AG04449 (cell line): ENCODE results near the gene BABAM2.
"Not testable (repeated sequence)": the region's sequence is repeated elsewhere in the genome, so short reads cannot be mapped to it uniquely, and the experiment has no call there.

Experiments used
- CTCF ChIA-PET: fragments of 350-600 bp; formaldehyde crosslinking; extraction: SDS; loops from one replicate; lab custom pipeline; 2021; ENCODE audit warnings: antibody characterized with exemption; lab: Yijun Ruan, JAX
- POLR2A ChIA-PET: fragments of 400-600, 350-600 bp; formaldehyde crosslinking; extraction: SDS; loops from one replicate; lab custom pipeline; 2020; ENCODE audit warnings: antibody characterized with exemption, inconsistent platforms; lab: Yijun Ruan, JAX
- DNase-seq: peaks from one replicate; pipeline ENCODE4 v3.0.0-alpha.2; 2010; ENCODE audit warnings: low read depth, low spot score
- H3K4me3 ChIP-seq: 2 replicates; pipeline ENCODE4 v1.5.1; 2011; ENCODE audit warnings: low read depth, mild to moderate bottlenecking, control low read depth, low read length
- TF ChIP-seq, protein P1 (sequence below): IDR thresholded peaks from one replicate; pipeline ENCODE4 v1.5.1; 2011; ENCODE audit warnings: mild to moderate bottlenecking, moderate library complexity, low read length, control low read depth, inconsistent platforms; ENCODE audit not compliant: insufficient read depth; ENCODE audit errors: missing control alignments

The BABAM2 gene

DNA sequence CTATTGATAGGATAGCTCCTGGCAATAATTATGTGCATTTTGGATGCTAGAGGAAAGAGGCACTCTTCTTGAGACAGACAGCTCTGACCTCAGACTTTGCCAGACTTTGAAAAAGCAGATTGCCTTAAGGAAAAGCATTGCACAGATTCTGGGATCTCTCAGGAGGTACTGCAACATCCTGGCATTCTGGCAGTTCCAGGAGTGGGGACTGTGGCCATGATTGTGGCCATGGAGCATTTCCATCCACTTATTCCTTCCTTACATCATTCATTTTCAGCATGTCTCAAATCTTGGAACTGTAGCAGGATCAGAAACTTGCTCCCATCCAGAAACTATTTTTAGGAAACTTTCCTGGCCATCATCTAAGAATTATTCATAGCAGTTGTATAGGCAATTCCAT is 357.2 kb downstream of the BABAM2 start:
- ChIA-PET POLR2A (no interaction called here), CTCF (no interaction called here)
- no peak for DNase-seq
- no peak overlapping the region for H3K4me3 ChIP-seq
- TF ChIP-seq, protein P1, sequence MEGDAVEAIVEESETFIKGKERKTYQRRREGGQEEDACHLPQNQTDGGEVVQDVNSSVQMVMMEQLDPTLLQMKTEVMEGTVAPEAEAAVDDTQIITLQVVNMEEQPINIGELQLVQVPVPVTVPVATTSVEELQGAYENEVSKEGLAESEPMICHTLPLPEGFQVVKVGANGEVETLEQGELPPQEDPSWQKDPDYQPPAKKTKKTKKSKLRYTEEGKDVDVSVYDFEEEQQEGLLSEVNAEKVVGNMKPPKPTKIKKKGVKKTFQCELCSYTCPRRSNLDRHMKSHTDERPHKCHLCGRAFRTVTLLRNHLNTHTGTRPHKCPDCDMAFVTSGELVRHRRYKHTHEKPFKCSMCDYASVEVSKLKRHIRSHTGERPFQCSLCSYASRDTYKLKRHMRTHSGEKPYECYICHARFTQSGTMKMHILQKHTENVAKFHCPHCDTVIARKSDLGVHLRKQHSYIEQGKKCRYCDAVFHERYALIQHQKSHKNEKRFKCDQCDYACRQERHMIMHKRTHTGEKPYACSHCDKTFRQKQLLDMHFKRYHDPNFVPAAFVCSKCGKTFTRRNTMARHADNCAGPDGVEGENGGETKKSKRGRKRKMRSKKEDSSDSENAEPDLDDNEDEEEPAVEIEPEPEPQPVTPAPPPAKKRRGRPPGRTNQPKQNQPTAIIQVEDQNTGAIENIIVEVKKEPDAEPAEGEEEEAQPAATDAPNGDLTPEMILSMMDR: no peak

DNA sequence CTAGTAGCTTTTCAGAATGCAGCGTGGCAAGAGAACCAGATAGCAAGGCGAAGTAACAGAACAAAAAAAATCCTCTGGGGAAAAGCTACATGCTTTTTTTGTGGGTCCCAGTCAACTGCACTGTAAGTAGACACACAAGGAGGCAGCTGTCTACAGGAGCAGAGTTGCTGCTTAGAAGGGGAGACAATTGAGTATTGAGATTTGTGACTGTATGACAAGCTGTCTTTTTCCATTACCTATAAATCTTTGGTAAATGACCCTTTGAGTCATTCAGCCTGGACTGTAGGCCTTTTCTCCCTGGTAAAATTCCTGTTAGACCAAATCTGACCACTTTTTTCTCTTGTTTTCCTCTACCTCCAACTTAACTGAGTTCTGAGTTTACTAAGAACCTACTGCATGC is 358.0 kb downstream of the BABAM2 start:
- POLR2A ChIA-PET: no interaction called here
- DNase-seq: no peak
- CTCF ChIA-PET: interaction anchor here (1.1 kb wide), 1 partner anchor 147 kb away, joined by 4 read pairs; no protein-coding TSS in a partner anchor
- TF ChIP-seq, protein P1: no peak
- no peak overlapping the region for H3K4me3 ChIP-seq

DNA sequence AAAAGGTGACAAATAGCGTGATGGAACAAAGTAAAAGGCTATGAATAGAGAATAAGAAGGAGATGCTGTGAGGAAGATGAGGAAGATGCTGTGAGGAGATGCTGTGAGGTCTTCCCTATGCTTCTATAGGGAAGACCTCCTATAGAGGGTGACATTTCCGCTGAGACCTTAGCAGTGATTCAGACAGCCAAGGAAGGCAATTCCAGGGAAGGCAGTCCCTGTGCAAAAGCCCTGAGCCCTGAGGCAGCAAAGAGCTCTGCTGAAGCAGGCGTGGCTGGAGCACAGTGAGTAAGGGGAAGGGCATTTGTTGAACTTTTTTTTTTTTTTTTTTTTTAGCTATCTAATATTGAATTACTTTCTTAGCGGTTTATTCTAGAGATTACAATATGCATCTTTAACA is 359.5 kb downstream of the BABAM2 start:
- POLR2A ChIA-PET: no interaction called here

DNA sequence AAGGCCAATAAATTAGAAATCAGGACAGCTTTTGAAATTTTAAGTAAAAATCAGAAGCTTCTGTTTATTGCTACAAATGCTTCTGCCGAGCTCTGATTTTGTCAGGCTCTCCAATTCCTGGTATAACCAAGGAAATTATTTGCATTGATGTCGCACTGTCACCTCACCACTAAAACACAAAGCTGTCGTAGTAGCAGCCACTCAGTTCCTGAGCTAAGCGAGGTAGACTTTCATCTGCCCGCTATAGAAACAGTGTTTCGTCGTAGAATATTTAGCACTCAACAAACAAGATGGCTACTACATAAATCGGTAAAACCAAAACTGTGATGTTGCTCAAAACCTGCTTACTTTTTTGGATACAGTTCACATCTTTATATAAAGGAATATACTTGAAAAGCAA is 360.8 kb downstream of the BABAM2 start:
- POLR2A ChIA-PET: no interaction called here
- TF ChIP-seq, protein P1: no peak
- DNase-seq: no peak
- CTCF ChIA-PET: no interaction called here
- no peak overlapping the region for H3K4me3 ChIP-seq

More for the DNA sequence above, 359.5 kb downstream of the BABAM2 start:
- H3K4me3 ChIP-seq: no peak overlapping the region
- CTCF ChIA-PET: interaction anchor here (1.5 kb wide), 1 partner anchor 61 kb away, joined by 3 read pairs; no protein-coding TSS in a partner anchor
- TF ChIP-seq, protein P1: no peak
- peak; percentile 56 for DNase-seq

DNA sequence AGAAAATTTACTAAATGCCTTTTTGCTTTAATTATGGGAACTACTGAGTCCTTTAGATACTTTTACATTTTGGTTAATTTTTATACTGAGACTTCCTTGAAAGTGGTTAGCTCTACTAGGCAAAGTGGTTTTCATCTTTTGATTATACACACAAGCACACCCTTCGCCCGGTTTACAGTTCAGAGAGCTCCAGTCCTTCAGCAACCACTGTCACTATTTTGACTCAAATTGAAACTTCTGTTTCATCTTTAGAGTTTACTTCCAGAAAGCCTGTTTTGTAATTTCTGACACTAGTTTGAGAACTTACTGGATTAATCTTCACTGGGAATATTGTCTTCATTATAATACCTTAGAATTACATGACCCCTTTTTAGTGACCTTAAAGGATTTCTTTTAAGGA is 361.8 kb downstream of the BABAM2 start:
- ChIA-PET POLR2A (no interaction called here), CTCF (no interaction called here)
- no peak for DNase-seq
- TF ChIP-seq, protein P1: no peak
- no peak overlapping the region for H3K4me3 ChIP-seq

DNA sequence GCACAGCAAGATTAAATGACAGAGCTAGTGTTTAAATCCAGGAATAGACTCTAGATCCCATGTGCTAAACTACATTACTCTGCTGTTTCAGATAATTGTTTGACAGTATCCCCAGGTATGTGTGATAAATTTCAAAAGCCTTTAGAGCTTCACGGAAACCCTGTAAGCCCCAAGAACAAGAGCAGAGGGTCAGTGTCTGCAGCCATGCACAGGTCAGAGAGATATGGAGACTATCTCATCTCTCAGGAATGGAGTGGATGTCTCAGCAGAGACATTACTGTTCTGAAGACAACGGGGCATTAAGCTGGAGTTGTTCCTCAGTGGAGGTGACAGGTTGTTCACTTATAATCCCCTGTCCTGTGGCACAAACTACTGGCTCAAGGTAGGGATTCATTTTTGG is 363.0 kb downstream of the BABAM2 start:
- ChIA-PET POLR2A (no interaction called here), CTCF (interaction anchor here (1.0 to 2.2 kb wide), 2 partner anchors 17 to 23 kb away, joined by 3 to 5 read pairs; no protein-coding TSS in a partner anchor)
- TF ChIP-seq, protein P1: no peak
- no peak for DNase-seq
- H3K4me3 ChIP-seq: no peak overlapping the region

DNA sequence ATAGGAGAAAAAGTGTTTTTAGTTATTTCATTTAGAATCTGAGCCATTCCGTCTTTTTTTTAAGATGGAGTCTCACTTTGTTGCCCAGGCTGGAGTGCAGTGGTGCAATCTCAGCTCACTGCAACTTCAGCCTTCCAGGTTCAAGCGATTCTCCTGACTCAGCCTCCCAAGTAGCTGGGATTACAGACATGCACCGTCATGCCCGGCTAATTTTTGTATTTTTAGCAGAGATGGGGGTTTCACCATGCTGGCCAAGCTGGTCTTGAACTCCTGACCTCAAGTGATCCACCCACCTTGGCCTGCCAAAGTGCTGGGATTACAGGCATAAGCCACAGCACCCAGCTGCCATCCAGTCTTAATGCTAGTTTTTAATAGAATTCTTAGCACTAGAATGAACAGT is 364.7 kb downstream of the BABAM2 start:
- H3K4me3 ChIP-seq, DNase-seq, POLR2A ChIA-PET: not testable (repeated sequence)
- CTCF ChIA-PET: interaction anchor here (2.2 kb wide), 1 partner anchor 24 kb away, joined by 5 read pairs; no protein-coding TSS in a partner anchor
